HEK293 (cell line): ENCODE results near the gene SERPINH1.
A peak's percentile ranks its signal among the peaks of the same experiment; 100 is the strongest.

ENCODE experiments used
- CTCF ChIA-PET: fragments of 350-600 bp; formaldehyde crosslinking; extraction: SDS; loops from one replicate; lab custom pipeline; 2021; ENCODE audit warnings: antibody characterized with exemption; lab: Yijun Ruan, JAX
- POLR2A ChIA-PET: fragments of 300-600 bp; formaldehyde crosslinking; extraction: SDS; loops from one replicate; lab custom pipeline; 2020; ENCODE audit warnings: antibody characterized with exemption, inconsistent platforms; lab: Yijun Ruan, JAX
- H3K27ac ChIP-seq: fragments of 200-500 bp; sonication (Bioruptor generic); 2 replicates; pipeline ENCODE4 v1.5.1; 2014; ENCODE audit warnings: low read depth, low read length, control low read depth, inconsistent platforms; ENCODE audit errors: extremely low read depth
- H3K36me3 ChIP-seq, 2 experiments: fragments of 200-500 bp in 1 of 2; sonication (Bioruptor generic) in 1 of 2; 1 replicate in 1 of 2; 2 replicates in 1 of 2; pipeline ENCODE4 v1.5.1; 2014 to 2017; ENCODE audit warnings: inconsistent platforms in 2 of 2, low read length in 2 of 2; ENCODE audit not compliant: control insufficient read depth in 2 of 2, insufficient read depth in 1 of 2
- H3K4me1 ChIP-seq: fragments of 200-500 bp; sonication (Bioruptor generic); 2 replicates; pipeline ENCODE4 v1.5.1; 2014; ENCODE audit warnings: mild to moderate bottlenecking, low read length, inconsistent platforms; ENCODE audit not compliant: control insufficient read depth, insufficient read depth
- H3K4me3 ChIP-seq: 2 replicates; pipeline ENCODE4 v1.5.1; 2011; ENCODE audit warnings: low read depth, mild to moderate bottlenecking, control low read depth, low read length, moderate library complexity
- H3K9me3 ChIP-seq: fragments of 200-500 bp; sonication (Bioruptor generic); 2 replicates; pipeline ENCODE4 v1.5.1; 2014; ENCODE audit warnings: low read depth, low read length, inconsistent platforms; ENCODE audit not compliant: control insufficient read depth, insufficient read depth
- INSM2 ChIP-seq: fragments of 450-650 bp; formaldehyde crosslinking; IDR thresholded peaks from 2 replicates; pipeline ENCODE4 v1.5.1; 2016; ENCODE audit warnings: missing biosample characterization, missing genetic modification characterization
- TRIM28 ChIP-seq: IDR thresholded peaks from 2 replicates; pipeline ENCODE4 v1.6.1; 2011; ENCODE audit warnings: low read length, control low read depth, borderline replicate concordance
- TSHZ1 ChIP-seq: fragments of 450-650 bp; formaldehyde crosslinking; IDR thresholded peaks from 2 replicates; pipeline ENCODE4 v1.5.1; 2016; ENCODE audit warnings: missing biosample characterization, missing genetic modification characterization, borderline replicate concordance
- ZNF132 ChIP-seq: fragments of 450-650 bp; formaldehyde crosslinking; IDR thresholded peaks from 2 replicates; pipeline ENCODE4 v1.5.1; 2017; ENCODE audit warnings: missing biosample characterization, missing genetic modification characterization, borderline replicate concordance
- ZNF133 ChIP-seq: fragments of 450-650 bp; formaldehyde crosslinking; IDR thresholded peaks from 2 replicates; pipeline ENCODE4 v1.5.1; 2016; ENCODE audit warnings: missing biosample characterization, missing genetic modification characterization
- ZNF18 ChIP-seq: fragments of 450-650 bp; formaldehyde crosslinking; IDR thresholded peaks from 2 replicates; pipeline ENCODE4 v1.5.1; 2016; ENCODE audit warnings: missing biosample characterization, missing genetic modification characterization
- ZNF239 ChIP-seq: fragments of 450-650 bp; formaldehyde crosslinking; IDR thresholded peaks from 2 replicates; pipeline ENCODE4 v1.5.1; 2016; ENCODE audit warnings: missing biosample characterization, missing genetic modification characterization
- ZNF280C ChIP-seq: fragments of 450-650 bp; formaldehyde crosslinking; IDR thresholded peaks from 2 replicates; pipeline ENCODE4 v1.5.1; 2016; ENCODE audit warnings: missing biosample characterization, missing genetic modification characterization
- ZNF394 ChIP-seq: fragments of 450-650 bp; formaldehyde crosslinking; IDR thresholded peaks from 2 replicates; pipeline ENCODE4 v1.5.1; 2016; ENCODE audit warnings: missing biosample characterization, missing genetic modification characterization, mild to moderate bottlenecking, moderate library complexity, borderline replicate concordance
- ZNF473 ChIP-seq: fragments of 450-650 bp; formaldehyde crosslinking; IDR thresholded peaks from 2 replicates; pipeline ENCODE4 v1.5.1; 2017; ENCODE audit warnings: missing biosample characterization, missing genetic modification characterization
- ZNF555 ChIP-seq: fragments of 450-650 bp; formaldehyde crosslinking; conservative IDR thresholded peaks from 2 replicates; pipeline ENCODE4 v1.5.1; 2017; ENCODE audit warnings: missing biosample characterization, mild to moderate bottlenecking, missing genetic modification characterization, inconsistent platforms
- ZNF600 ChIP-seq: fragments of 450-650 bp; formaldehyde crosslinking; IDR thresholded peaks from 2 replicates; pipeline ENCODE4 v1.5.1; 2016; ENCODE audit warnings: missing biosample characterization, missing genetic modification characterization
- ZNF624 ChIP-seq: fragments of 450-650 bp; formaldehyde crosslinking; IDR thresholded peaks from 2 replicates; pipeline ENCODE4 v1.5.1; 2017; ENCODE audit warnings: missing biosample characterization, missing genetic modification characterization
- ZNF701 ChIP-seq: fragments of 450-650 bp; formaldehyde crosslinking; IDR thresholded peaks from 2 replicates; pipeline ENCODE4 v1.5.1; 2016; ENCODE audit warnings: missing biosample characterization, missing genetic modification characterization
- ZNF768 ChIP-seq: fragments of 450-650 bp; formaldehyde crosslinking; IDR thresholded peaks from 2 replicates; pipeline ENCODE4 v1.5.1; 2018; ENCODE audit warnings: missing biosample characterization, mild to moderate bottlenecking, missing genetic modification characterization

The SERPINH1 gene

GRCh38 chr11:75574698-75575602 lies 12.9 kb downstream of the SERPINH1 start:
- CTCF ChIA-PET = interaction anchor here (0.8 to 4.3 kb wide), 6 partner anchors 9 to 187 kb away, joined by 4 to 29 read pairs (median 12); partner anchors contain the start of gene SERPINH1
- no peak overlapping the region for H3K27ac ChIP-seq
- TF ChIP-seq ZNF239 (no peak), ZNF768 (tag by site-specific recombination) (0 out of 2 replicates have a peak, but pooled peaks have one; percentile 24)
- POLR2A ChIA-PET = interaction anchor here (0.7 to 3.2 kb wide), 6 partner anchors 8 to 27 kb away, joined by 3 to 23 read pairs (median 4); partner anchors contain the start of gene SERPINH1
- no peaks in the 10 kb centered on the region for H3K9me3 ChIP-seq
- peaks cover 0 to 41% of the 10 kb centered on the region in 2 experiments; a peak in 1 of 3 replicates for H3K36me3 ChIP-seq
- no peak overlapping the region for H3K4me3 ChIP-seq
- no peaks in the 10 kb centered on the region for H3K4me1 ChIP-seq

GRCh38 chr11:75576017-75576416 lies 14.0 kb downstream of the SERPINH1 start:
- Histone ChIP-seq H3K4me3 (no peak overlapping the region), H3K4me1 (no peaks in the 10 kb centered on the region), H3K27ac (no peak overlapping the region), H3K9me3 (no peaks in the 10 kb centered on the region), H3K36me3 (peaks cover 0 to 31% of the 10 kb centered on the region in 2 experiments; a peak in 1 of 3 replicates)
- POLR2A ChIA-PET = interaction anchor here (0.6 to 3.2 kb wide), 5 partner anchors 9 to 36 kb away, joined by 3 to 23 read pairs (median 4); partner anchors contain the start of gene SERPINH1
- CTCF ChIA-PET = interaction anchor here (0.6 to 4.3 kb wide), 11 partner anchors 10 to 554 kb away, joined by 3 to 29 read pairs (median 6); partner anchors contain the start of gene SERPINH1
- TF ChIP-seq ZNF600 (0 out of 2 replicates have a peak, but pooled peaks have one; percentile 17), ZNF394 (tag by site-specific recombination) (no peak)
- TF ChIP-seq, all 188 proteins: peak for 1

- POLR2A ChIA-PET = interaction anchor here (1.4 to 1.9 kb wide), 2 partner anchors 9 to 22 kb away, joined by 3 to 4 read pairs; no protein-coding TSS in a partner anchor
- CTCF ChIA-PET = interaction anchor here (0.6 to 4.3 kb wide), 12 partner anchors 11 to 574 kb away, joined by 3 to 29 read pairs (median 6); no protein-coding TSS in a partner anchor
- Histone ChIP-seq H3K27ac (no peak overlapping the region), H3K36me3 (peaks cover 0 to 26% of the 10 kb centered on the region in 2 experiments; a peak in 1 of 3 replicates), H3K4me1 (no peaks in the 10 kb centered on the region), H3K4me3 (no peak overlapping the region), H3K9me3 (no peaks in the 10 kb centered on the region)
- TF ChIP-seq ZNF473 (tag by site-specific recombination) (no peak), ZNF18 (tag by site-specific recombination) (peak; percentile 61), ZNF624 (no peak), ZNF701 (tag by site-specific recombination) (no peak)
These were observed 14.5 kb downstream of the SERPINH1 start for GRCh38 chr11:75576499-75576918.

- Histone ChIP-seq H3K4me1 (no peaks in the 10 kb centered on the region), H3K36me3 (peaks cover 0 to 19% of the 10 kb centered on the region in 2 experiments; a peak in 1 of 3 replicates), H3K4me3 (no peak overlapping the region), H3K9me3 (no peaks in the 10 kb centered on the region), H3K27ac (no peak overlapping the region)
- ChIA-PET CTCF (interaction anchor here (0.6 to 4.3 kb wide), 18 partner anchors 9 to 575 kb away, joined by 3 to 29 read pairs (median 6); no protein-coding TSS in a partner anchor), POLR2A (interaction anchor here (1.9 kb wide), 1 partner anchor 23 kb away, joined by 4 read pairs; no protein-coding TSS in a partner anchor)
- TF ChIP-seq ZNF555 = no peak
- TF ChIP-seq INSM2 (tag by site-specific recombination) = no peak
- no peak for TF ChIP-seq ZNF133 (tag by site-specific recombination)
- TF ChIP-seq TSHZ1 (tag by site-specific recombination) = no peak
- no peak for TF ChIP-seq ZNF132 (tag by site-specific recombination)
- no peak for TF ChIP-seq ZNF280C (tag by site-specific recombination)
- TF ChIP-seq TRIM28 = no peak
These were observed 15.2 kb downstream of the SERPINH1 start for GRCh38 chr11:75577207-75577606.
